ENCODE measurements around the gene DOCK6.
"Not testable (repeated sequence)": the region's sequence is repeated elsewhere in the genome, so short reads cannot be mapped to it uniquely, and the experiment has no call there.

Gene DOCK6

DNA sequence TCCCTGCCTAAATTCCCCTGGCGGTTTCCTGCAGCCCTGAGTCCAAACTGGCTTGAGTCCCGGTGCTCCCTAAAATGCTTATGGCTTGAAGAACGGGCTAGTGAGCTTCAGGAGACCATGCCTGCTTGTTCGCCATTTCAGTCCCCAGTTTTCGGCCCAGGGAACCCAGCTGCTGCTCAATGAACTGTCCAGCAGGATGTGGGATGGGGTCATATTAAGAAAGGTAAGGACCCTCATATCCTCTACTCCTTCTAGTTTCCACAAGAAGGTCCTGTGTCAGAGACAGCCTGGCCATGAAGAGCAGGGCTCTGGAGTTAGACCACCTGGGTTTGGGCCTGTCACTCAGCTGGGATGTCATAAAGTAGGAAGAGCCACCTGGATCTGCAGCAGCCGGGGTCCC is 89.7 kb downstream of the DOCK6 start:
- no peak for DNase-seq (ENCODE audit: low read depth, low spot score)

DNA sequence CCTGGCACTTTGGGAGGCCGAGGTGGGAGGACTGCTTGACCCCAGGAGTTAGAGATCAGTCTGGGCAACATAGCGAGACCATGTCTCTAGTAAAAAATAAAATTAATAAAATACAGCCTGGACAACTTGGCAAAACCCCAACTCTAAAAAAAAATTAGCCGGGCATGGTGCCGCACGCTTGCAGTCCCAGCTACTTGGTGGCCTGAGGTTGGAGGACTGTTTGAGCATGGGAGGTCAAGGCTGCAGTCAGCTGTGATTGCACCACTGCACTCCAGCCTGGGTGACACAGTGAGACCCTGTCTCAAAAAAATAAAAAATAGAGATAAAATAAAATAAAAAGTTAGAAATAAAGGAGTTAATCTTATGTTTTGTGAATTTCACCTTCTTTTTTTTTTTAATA is 91.2 kb downstream of the DOCK6 start:
- no peak for DNase-seq (ENCODE audit: low read depth, low spot score)

DNA sequence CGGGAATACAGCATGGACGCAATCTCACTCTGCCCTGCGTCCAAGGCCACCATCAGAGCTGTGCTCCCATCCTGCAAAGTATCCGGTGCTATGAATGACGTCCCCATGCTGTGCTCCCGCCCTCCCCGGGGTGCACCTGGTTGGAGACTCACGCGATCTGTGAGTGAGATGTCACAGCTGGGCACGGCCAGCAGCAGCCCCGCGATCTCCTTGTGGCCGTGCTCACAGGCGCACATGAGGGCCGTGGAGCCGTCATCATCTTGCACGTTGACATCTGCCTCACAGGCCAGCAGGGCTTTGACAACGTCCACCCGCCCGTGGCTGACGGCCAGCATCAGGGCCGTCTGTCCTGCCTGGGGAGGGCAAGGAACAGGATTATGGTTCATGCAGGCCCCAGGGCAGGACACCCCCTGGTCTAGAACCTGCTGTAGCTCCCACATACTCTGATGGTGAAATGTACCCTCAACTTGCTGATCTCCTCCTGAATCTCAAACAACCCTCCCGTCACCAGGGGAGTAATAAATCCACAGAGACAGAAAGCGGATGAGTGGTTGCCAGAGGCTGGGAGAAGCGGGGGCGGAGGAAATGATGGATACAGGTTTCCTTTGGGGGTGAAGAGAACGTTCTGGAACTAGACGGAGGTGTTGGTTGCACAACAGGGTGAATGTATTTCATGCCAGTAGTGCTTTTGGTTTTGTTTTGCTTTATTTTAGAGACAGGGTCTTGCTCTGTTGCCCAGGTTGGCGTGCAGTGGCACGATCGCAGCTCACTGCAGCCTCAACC is 92.2 kb downstream of the DOCK6 start:
- DNase-seq (ENCODE audit: low read depth, low spot score): no peak

DNA sequence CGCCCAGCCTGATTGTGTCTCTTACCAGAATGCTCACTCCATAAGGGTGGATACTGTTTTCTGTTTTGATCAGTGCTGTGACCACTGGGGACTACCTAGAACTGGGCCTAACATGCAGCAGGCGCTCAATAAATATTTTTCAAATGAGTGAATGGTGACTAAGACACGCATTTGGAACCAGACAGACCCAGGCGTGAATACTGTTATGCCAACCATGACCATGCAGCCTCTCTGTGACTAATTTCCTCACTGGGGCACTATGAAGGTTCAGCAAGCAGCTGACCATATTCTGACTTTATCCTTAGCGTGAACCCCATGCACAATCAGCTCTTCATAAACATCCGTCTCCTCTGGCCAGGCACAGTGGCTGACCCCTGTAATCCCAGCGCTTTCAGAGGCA is 93.8 kb downstream of the DOCK6 start:
- DNase-seq (ENCODE audit: low read depth, low spot score): no peak

DNA sequence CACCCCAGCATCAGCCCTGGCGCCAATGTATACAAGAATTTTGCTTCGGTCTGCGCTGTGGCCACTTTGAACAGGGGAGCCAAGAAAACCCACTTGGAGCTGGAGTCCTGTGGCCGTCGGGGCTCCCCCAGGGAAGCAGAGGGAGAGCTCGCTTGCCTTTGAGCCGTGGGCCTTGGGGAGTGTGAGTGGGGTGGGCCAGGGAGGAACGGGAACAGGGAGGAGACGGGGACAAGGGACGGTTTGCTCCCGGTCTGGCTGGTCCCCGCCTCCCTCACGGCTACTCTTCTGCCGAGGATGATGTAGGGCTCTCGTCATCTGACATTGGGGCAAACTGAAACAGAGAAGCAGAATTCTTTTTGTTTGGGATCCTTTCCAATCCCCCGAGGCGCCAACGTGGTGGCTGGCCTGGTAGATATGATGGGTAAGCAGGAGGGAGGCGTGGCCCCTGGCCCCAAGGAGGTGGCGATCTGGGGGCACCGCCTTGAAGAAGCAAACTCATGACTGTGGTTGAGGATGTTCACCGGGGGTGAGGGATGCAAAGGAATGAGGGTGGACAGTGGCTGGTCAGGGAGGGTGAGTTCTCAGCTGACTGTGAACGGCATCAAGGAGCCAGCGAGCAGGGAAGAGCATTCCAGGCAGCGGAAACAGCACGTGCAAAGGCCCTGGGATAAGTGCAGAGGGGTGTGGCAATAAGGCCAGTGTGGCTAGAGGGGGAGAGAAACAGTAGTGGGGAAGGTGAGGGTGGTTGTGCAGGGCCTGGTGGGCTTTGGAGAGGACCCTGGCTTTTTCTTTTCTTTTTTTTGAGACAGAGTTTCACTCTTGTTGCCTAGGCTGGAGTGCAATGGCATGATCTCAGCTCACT is 95.8 kb downstream of the DOCK6 start:
- DNase-seq (ENCODE audit: low read depth, low spot score): no peak

DNA sequence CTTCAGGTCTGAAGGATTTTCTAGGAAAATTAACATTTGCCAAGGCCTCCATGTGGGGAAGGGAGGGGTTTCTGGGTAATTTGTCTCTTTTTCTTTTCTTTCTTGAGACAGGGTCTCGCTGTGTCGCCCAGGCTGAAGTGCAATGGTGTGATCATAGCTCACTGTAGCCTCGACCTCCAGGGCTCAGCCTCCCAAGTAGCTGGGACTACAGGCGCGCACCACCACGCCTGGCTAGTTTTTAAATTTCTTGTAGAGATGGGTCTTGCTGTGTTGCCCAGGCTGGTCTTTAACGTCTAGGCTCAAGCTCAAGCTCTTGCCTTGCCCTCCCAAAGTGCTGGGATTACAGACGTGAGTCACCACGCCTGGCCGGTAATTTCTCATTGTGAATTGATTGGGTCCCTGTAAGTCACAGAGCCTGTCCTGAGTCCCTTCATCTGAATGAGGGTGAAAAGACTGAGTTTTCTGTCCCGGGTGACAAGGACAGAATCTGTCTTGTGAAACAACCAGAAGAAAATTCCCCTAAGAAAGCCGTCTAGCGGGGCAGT is 96.8 kb downstream of the DOCK6 start:
- DNase-seq (ENCODE audit: low read depth, low spot score): no peak

DNA sequence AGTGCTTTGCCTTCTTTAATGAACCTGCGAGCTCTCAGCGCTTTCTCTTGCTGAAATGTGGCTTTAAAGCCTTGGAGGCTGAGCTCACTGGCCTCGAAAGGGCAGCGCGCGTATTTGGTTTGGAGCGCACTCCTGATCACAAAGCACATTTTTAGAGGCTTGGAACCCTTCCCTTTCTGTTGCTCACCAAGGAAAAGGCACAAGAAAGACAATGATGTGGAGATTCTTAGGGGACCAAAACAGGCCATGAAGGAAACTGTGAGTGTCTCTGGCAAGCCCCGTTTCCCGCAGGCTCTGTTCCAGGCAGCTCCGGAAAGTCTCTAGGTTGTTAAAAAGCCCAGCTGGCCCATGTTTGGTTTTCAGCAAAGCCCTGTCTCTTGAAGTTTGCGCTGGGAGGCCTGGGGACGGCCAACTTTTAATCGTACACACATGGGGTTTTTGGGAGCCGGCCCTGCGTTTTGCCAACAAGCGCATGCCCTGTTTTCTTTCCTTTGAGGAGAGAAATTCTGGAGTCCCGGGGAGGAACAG is 97.4 kb downstream of the DOCK6 start:
- DNase-seq (ENCODE audit: low read depth, low spot score): no peak

DNA sequence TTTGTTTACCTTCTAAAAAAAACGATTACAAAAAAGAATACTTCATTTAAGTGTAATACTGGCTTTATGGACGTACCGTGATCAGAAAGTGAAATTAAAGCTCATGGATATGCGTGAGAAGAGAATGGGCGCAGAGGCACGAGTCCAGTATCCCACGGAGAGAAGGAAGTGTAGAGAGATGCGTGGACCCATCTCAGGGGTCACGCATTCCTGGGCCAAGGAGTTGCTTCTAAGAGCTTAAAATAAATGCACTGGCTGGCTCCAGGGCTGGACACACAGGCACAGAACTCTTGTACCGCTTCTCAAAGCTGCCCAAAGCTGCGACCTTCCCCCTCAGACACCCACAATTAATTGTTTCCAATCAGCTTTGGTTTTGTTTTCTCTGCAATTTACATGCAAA is 98.0 kb downstream of the DOCK6 start:
- no peak for DNase-seq (ENCODE audit: low read depth, low spot score)

DNA sequence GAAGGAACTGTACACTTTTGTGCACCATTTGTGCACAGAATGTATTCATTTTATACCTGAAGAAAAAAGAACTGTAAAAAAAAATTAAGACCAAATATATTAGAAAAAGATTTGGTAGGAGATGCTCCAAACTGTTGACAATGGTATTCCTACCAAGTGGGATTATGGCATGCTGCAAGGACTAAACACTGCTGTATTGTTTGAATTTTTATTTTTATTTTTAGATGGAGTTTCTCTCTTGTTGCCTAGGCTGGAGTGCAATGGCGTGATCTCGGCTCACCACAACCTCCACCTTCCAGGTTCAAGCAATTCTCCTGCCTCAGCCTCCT is 101.9 kb downstream of the DOCK6 start:
- DNase-seq (ENCODE audit: low read depth, low spot score): not testable (repeated sequence)

DNA sequence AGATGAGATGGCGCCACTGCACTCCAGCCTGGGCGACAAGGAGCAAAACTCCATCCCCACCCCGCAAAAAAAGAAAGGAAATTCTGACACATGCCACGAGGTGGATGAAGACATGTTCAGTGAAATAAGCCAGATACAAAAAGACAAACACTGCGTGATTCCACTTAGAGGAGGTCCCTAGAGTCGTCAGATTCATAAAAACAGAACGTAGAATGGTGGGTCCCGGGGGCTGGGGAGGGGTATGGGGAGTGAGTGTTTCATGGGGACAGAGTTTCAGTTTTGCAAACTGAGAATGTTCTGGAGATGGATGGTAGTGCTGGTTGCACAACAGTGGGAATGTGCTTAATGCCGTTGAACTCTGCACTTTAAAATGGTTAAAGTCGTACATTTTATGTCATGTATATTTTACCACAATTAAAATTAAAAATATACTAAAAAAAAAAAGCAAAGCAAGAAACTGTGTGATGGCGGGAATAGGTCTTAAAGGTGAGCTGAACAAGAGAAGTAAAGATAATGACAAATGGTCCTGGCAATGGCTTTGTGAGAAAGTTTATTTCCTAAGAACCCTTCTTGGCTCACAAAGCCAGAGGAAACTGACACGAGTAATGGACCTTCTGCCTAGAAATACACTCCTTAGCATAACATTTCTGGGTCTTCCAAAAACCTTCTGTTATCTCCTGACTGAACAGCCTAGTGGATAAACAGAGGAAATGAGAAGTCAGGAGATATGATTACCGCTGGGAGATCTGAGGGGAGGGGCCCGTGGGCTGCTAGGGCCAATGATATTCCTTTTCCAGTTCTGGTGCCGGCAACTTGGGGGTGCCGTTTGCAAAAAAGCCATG is 102.5 kb downstream of the DOCK6 start:
- no peak for DNase-seq (ENCODE audit: low read depth, low spot score)

DNA sequence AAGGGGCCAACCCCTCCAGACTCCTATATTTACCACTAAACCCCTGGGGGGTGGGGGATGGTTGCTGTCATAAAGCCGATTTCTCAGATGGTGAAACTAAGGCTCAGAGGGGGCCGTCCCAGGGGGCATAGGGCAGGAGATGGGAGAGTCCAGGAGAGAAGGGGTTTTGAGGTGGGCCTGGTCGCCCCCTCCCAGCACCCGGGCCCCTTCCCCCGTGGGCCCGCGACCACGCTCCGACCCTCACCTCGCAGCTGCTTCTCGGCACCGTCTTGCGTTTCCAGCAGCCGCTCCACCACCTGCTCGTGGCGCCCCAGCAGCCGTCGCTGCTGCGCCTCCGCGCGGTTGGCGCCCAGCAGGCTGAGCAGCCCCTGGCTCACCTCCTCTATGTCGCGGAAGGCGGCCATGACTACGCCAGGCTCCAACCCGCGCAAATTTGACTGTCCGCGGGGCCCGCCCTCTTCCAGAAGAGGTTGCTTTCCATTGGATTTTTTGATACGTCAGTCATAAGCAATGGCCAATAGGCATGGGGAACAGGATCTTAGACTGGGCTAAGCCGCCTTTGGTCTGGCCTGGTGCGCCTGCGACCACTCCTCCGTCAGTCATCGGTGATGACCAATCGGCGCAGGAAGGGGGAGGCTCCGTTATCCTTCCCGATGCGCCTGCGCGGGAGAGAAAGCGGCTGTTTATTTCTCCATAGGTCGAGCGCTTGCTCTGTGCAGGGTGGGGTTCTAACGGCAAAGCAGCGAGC is 106.8 kb downstream of the DOCK6 start, which contains the start of gene SPC24:
TSS of gene SPC24 (minus strand) at position 410 of the 748 bp plus-strand sequence. CDS start at position 404, 6 bp downstream.
- peak; percentile 86 for DNase-seq (ENCODE audit: low read depth, low spot score)

DNA sequence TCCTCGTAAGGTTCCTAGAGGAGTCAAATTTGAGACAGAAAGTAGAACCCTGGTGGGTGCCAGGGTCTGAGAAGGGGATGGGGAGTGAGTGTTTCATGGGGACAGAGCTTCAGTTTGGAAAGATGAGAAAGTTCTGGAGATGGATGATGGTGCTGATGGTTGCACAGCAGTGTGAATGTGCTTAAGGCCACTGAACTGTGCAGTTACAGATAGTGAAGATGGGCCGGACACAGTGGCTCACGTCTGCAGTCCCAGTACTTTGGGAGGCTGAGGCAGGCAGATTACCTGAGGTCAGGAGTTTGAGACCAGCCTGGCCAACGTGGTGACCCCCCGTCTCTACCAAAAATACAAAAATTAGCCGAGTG is 107.7 kb downstream of the DOCK6 start:
- no peak for DNase-seq (ENCODE audit: low read depth, low spot score)

DNA sequence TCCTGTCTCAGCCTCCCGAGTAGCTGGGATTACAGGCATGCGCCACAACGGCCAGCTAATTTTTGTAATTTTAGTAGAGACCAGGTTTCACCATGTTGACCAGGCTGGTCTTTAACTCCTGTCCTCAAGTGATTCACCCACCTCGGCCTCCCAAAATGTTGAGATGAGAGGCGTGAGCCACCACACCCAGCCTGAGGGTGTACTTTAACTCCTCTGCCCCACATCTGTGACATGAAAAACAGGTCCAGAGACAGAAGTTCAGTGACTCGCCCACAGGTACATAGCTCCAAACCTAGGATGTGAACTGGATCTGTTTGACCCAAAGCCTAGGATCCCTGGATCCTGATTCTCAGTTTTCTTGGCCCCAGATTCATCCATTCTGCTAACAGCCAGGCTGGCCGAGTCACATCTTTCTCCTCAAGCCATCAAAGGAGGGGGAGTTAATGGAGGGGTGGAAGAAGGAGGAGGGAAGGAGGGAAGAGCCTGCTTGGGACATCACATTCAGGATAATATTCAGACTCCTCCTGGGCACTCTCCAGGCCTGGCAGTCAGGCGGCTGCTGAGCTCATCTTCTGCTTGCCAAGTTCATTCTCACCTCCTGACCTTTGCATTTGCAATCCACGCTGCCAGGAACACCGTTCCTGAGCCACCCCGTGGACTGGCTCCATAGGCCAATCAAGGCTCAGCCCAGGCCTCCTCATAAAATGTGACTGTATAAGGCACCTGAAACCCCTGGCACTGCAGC is 109.8 kb downstream of the DOCK6 start:
- DNase-seq (ENCODE audit: low read depth, low spot score): no peak

DNA sequence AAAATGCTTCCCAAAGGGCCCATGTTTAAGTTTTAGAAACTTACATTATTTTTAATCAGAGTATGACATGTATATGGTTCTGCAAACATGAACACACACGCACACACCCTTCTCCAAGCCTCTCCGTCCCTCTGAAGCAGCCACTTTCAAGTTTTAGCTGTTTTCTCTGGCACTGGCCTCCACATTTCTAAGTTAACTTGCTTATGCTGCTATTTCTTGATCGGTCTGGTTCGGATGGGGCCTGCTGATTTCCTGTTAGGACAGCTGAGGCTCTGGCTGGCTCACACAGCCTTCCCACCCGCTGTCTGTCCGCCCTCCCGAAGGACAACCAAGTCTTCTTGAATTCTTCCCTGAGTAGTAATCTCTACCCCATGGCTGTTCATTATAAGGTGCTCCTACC is 111.1 kb downstream of the DOCK6 start:
- no peak for DNase-seq (ENCODE audit: low read depth, low spot score)

All from activated CD4-positive, CD25-positive, alpha-beta regulatory T cell treated with anti-CD3 and anti-CD28 coated beads, Interleukin-2, amount 50 U/mL, for 16 hours (primary cell).